K562 (cell line): ENCODE measurements around the gene PRRC2A. TPM values are rescaled to one million over a fixed set of nuclear protein-coding genes. Genes with fewer than 3 reads are reported as not detected.

Experiments
- CXXC5 ChIP-seq: fragments of 250-450 bp; sonication (Bioruptor Pico); IDR thresholded peaks from 2 replicates; pipeline ENCODE4 v1.8.0; 2022; ENCODE audit warnings: inconsistent platforms, mild to moderate bottlenecking, moderate library complexity
- E2F3 ChIP-seq: fragments of 250-450 bp; sonication (Bioruptor Pico); IDR thresholded peaks from 2 replicates; pipeline ENCODE4 v1.4.0; 2020; ENCODE audit warnings: mild to moderate bottlenecking
- ESRRB ChIP-seq: fragments of 250-450 bp; sonication (Bioruptor Pico); IDR thresholded peaks from 2 replicates; pipeline ENCODE4 v1.5.0; 2020; ENCODE audit warnings: mild to moderate bottlenecking, moderate library complexity, borderline replicate concordance
- EWSR1 ChIP-seq: fragments of 450-650 bp; IDR thresholded peaks from 2 replicates; pipeline ENCODE4 v1.6.1; 2018; ENCODE audit warnings: borderline replicate concordance, mild to moderate bottlenecking, low read depth, moderate library complexity; ENCODE audit not compliant: partially characterized antibody
- FOXM1 ChIP-seq, 2 experiments: fragments of 450-650 bp in 1 of 2; sonication (generic) in 1 of 2; formaldehyde crosslinking in 1 of 2; IDR thresholded peaks; 2 replicates each; pipeline versions ENCODE4 v1.6.1 to v1.9.0; 2017 to 2022; ENCODE audit warnings: low read depth in 2 of 2, mild to moderate bottlenecking in 2 of 2, missing genetic modification reagents in 1 of 2, moderate library complexity in 1 of 2
- ILF3 ChIP-seq: fragments of 450-650 bp; IDR thresholded peaks from 2 replicates; pipeline ENCODE4 v1.6.1; 2018; ENCODE audit warnings: antibody characterized with exemption, mild to moderate bottlenecking, moderate library complexity, borderline replicate concordance
- MTA1 ChIP-seq: fragments of 450-650 bp; IDR thresholded peaks from 2 replicates; pipeline ENCODE4 v1.6.1; 2017; ENCODE audit warnings: borderline replicate concordance
- NFE2L1 ChIP-seq: fragments of 450-650 bp; IDR thresholded peaks from 2 replicates; pipeline ENCODE4 v1.6.1; 2016; ENCODE audit warnings: missing genetic modification characterization, low read depth, mild to moderate bottlenecking, missing compliant biosample characterization, moderate library complexity, borderline replicate concordance
- POU5F1 ChIP-seq: fragments of 150-350 bp; IDR thresholded peaks from 2 replicates; pipeline ENCODE4 v1.6.1; 2014; ENCODE audit warnings: borderline replicate concordance, low read length, low read depth, mild to moderate bottlenecking; ENCODE audit not compliant: partially characterized antibody
- RBM15 ChIP-seq: fragments of 200-400 bp; formaldehyde crosslinking; IDR thresholded peaks from 2 replicates; pipeline ENCODE4 v1.6.1; 2018; ENCODE audit warnings: mild to moderate bottlenecking, low read length, moderate library complexity; ENCODE audit not compliant: insufficient read depth
- RHOXF2B ChIP-seq: fragments of 250-450 bp; sonication (Bioruptor Pico); conservative IDR thresholded peaks from 2 replicates; pipeline ENCODE4 v1.5.1; 2021
- SMAD4 ChIP-seq: fragments of 250-450 bp; sonication (Bioruptor Pico); conservative IDR thresholded peaks from 2 replicates; pipeline ENCODE4 v1.8.0; 2021; ENCODE audit warnings: inconsistent platforms, mild to moderate bottlenecking, moderate library complexity
- YBX1 ChIP-seq: fragments of 450-650 bp; IDR thresholded peaks from 2 replicates; pipeline ENCODE4 v1.7.1; 2016; ENCODE audit warnings: mild to moderate bottlenecking
- ZFP36 ChIP-seq: fragments of 150-350 bp; IDR thresholded peaks from 2 replicates; pipeline ENCODE4 v1.6.1; 2018; ENCODE audit warnings: low read length, low read depth; ENCODE audit not compliant: partially characterized antibody
- ZFX ChIP-seq: sonication (generic); formaldehyde crosslinking; IDR thresholded peaks from 2 replicates; pipeline ENCODE4 v1.8.0; 2022; ENCODE audit warnings: mild to moderate bottlenecking, missing genetic modification reagents, moderate library complexity
- ZNF143 ChIP-seq: sonication (generic); formaldehyde crosslinking; IDR thresholded peaks from 2 replicates; pipeline ENCODE4 v1.9.0; 2022; ENCODE audit warnings: mild to moderate bottlenecking, missing genetic modification reagents
- ZNF174 ChIP-seq: fragments of 250-450 bp; sonication (Bioruptor Pico); IDR thresholded peaks from 2 replicates; pipeline ENCODE4 v1.4.0; 2020; ENCODE audit warnings: mild to moderate bottlenecking
- ZNF766 ChIP-seq: fragments of 200-800 bp; sonication (Bioruptor generic); conservative IDR thresholded peaks from 2 replicates; pipeline ENCODE4 v1.6.1; 2016; ENCODE audit warnings: missing genetic modification characterization, missing compliant biosample characterization
- polyA plus RNA-seq, 8 experiments: library from polyadenylated mRNA; depleted of rRNA in 4 of 8; stranded (reverse) in 5 of 8; unstranded in 3 of 8; fragments of >200 nt; fragmentation: Nextera tagmentation in 2 of 8; fragmentation: Illumina TruSeq in 1 of 8; extraction: Ambion mirVana in 2 of 8; extraction: Trizol in 1 of 8; gene quantifications; 2 replicates each; pipeline versions ENCODE4 v1.2.1 to v1.2.3, GENCODE V29; 2011 to 2014; ENCODE audit warnings: inconsistent platforms in 1 of 8, missing spikeins in 1 of 8
- total RNA-seq, 7 experiments: library from RNA; depleted of rRNA in 6 of 7; stranded (reverse); fragments of >200 nt in 6 of 7; fragmentation: Illumina TruSeq in 2 of 7; extraction: Trizol in 2 of 7; gene quantifications; 2 replicates each; pipeline versions ENCODE4 v1.2.1 to v1.2.3, GENCODE V29; 2011 to 2021; ENCODE audit warnings: low replicate concordance in 1 of 7
- TF ChIP-seq, protein P1 (sequence below), 2 experiments: fragments of 450-650 bp in 1 of 2; sonication (generic) in 1 of 2; formaldehyde crosslinking; conservative IDR thresholded peaks; 2 replicates each; pipeline versions ENCODE4 v1.4.0 to v1.8.1; 2020 to 2022; ENCODE audit warnings: mild to moderate bottlenecking in 1 of 2, missing genetic modification reagents in 1 of 2
- TF ChIP-seq, protein P2 (sequence below): fragments of 250-450 bp; sonication (Bioruptor Pico); IDR thresholded peaks from 2 replicates; pipeline ENCODE4 v1.5.0; 2020; ENCODE audit warnings: mild to moderate bottlenecking, borderline replicate concordance
- TF ChIP-seq, protein P3 (sequence below): sonication (generic); formaldehyde crosslinking; IDR thresholded peaks from 2 replicates; pipeline ENCODE4 v1.8.0; 2022; ENCODE audit warnings: mild to moderate bottlenecking, missing genetic modification reagents

PRRC2A gene
- total and polyA plus RNA-seq, 9 of the 15 experiments (the other 6 are each of a cell fraction or from before 2014, with no cell fraction given), result 1.0 to 332 (median 63.0) TPM

GRCh38 chr6:31664790-31665500 lies 44.4 kb downstream of the PRRC2A start, which contains the start of gene GPANK1 (continued):
- TF ChIP-seq YBX1, result no peak
- peak; percentile 36 for TF ChIP-seq POU5F1
- TF ChIP-seq ESRRB (CRISPR knock-in tag), result no peak; the same call in 1 of the 2 replicates
- no peak for TF ChIP-seq ZNF174 (CRISPR knock-in tag)
- no peak for TF ChIP-seq RHOXF2B (CRISPR knock-in tag)
- TF ChIP-seq ILF3, result no peak
- TF ChIP-seq ZNF766 (CRISPR knock-in tag), result no peak
- TF ChIP-seq, protein P1, sequence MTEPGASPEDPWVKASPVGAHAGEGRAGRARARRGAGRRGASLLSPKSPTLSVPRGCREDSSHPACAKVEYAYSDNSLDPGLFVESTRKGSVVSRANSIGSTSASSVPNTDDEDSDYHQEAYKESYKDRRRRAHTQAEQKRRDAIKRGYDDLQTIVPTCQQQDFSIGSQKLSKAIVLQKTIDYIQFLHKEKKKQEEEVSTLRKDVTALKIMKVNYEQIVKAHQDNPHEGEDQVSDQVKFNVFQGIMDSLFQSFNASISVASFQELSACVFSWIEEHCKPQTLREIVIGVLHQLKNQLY (CRISPR knock-in tag; conservative IDR thresholded peaks at IDR 0.05), result no peak
- TF ChIP-seq, protein P2, sequence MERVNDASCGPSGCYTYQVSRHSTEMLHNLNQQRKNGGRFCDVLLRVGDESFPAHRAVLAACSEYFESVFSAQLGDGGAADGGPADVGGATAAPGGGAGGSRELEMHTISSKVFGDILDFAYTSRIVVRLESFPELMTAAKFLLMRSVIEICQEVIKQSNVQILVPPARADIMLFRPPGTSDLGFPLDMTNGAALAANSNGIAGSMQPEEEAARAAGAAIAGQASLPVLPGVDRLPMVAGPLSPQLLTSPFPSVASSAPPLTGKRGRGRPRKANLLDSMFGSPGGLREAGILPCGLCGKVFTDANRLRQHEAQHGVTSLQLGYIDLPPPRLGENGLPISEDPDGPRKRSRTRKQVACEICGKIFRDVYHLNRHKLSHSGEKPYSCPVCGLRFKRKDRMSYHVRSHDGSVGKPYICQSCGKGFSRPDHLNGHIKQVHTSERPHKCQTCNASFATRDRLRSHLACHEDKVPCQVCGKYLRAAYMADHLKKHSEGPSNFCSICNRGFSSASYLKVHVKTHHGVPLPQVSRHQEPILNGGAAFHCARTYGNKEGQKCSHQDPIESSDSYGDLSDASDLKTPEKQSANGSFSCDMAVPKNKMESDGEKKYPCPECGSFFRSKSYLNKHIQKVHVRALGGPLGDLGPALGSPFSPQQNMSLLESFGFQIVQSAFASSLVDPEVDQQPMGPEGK (CRISPR knock-in tag), result no peak
- TF ChIP-seq E2F3 (CRISPR knock-in tag), result peak; percentile 99
- TF ChIP-seq SMAD4 (CRISPR knock-in tag), result no peak
- TF ChIP-seq, protein P3, sequence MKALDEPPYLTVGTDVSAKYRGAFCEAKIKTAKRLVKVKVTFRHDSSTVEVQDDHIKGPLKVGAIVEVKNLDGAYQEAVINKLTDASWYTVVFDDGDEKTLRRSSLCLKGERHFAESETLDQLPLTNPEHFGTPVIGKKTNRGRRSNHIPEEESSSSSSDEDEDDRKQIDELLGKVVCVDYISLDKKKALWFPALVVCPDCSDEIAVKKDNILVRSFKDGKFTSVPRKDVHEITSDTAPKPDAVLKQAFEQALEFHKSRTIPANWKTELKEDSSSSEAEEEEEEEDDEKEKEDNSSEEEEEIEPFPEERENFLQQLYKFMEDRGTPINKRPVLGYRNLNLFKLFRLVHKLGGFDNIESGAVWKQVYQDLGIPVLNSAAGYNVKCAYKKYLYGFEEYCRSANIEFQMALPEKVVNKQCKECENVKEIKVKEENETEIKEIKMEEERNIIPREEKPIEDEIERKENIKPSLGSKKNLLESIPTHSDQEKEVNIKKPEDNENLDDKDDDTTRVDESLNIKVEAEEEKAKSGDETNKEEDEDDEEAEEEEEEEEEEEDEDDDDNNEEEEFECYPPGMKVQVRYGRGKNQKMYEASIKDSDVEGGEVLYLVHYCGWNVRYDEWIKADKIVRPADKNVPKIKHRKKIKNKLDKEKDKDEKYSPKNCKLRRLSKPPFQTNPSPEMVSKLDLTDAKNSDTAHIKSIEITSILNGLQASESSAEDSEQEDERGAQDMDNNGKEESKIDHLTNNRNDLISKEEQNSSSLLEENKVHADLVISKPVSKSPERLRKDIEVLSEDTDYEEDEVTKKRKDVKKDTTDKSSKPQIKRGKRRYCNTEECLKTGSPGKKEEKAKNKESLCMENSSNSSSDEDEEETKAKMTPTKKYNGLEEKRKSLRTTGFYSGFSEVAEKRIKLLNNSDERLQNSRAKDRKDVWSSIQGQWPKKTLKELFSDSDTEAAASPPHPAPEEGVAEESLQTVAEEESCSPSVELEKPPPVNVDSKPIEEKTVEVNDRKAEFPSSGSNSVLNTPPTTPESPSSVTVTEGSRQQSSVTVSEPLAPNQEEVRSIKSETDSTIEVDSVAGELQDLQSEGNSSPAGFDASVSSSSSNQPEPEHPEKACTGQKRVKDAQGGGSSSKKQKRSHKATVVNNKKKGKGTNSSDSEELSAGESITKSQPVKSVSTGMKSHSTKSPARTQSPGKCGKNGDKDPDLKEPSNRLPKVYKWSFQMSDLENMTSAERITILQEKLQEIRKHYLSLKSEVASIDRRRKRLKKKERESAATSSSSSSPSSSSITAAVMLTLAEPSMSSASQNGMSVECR (CRISPR knock-in tag), result no peak; the same call in 1 of the 2 replicates
- TF ChIP-seq ZFX, result no peak
- no peak for TF ChIP-seq ZFP36
- no peak for TF ChIP-seq NFE2L1
- no peak for TF ChIP-seq RBM15
- peak; percentile 95 for TF ChIP-seq FOXM1 (IDR thresholded peaks at IDR 0.05; ENCODE audit: low read depth)
- TF ChIP-seq FOXM1 (CRISPR knock-in tag; IDR thresholded peaks at IDR 0.05; ENCODE audit: low read depth), result peak; percentile 98
- TF ChIP-seq CXXC5, result peak; percentile 88
- TF ChIP-seq MTA1, result no peak; the same call in 1 of the 2 replicates
- TF ChIP-seq ZNF143 (CRISPR knock-in tag), result no peak; the same call in 1 of the 2 replicates
- no peak for TF ChIP-seq EWSR1
